A549 (cell line): ENCODE measurements around the gene ARFGEF3.

Experiments
- HEYL ChIP-seq: fragments of 250-450 bp; sonication (Bioruptor Pico); IDR thresholded peaks from 2 replicates; pipeline ENCODE4 v1.8.0; 2021; ENCODE audit warnings: mild to moderate bottlenecking, moderate library complexity
- HOXA7 ChIP-seq: fragments of 250-450 bp; sonication (Bioruptor Pico); IDR thresholded peaks from 2 replicates; pipeline ENCODE4 v1.5.0; 2020; ENCODE audit warnings: mild to moderate bottlenecking, moderate library complexity
- POLR2A ChIP-seq: IDR thresholded peaks from 2 replicates; pipeline ENCODE4 v1.6.1; 2012; ENCODE audit warnings: mild to moderate bottlenecking, low read length
- RAD21 ChIP-seq, 2 experiments: fragments of >200 bp in 1 of 2; sonication (Bioruptor Twin) in 1 of 2; formaldehyde crosslinking in 1 of 2; IDR thresholded peaks in 1 of 2; conservative IDR thresholded peaks in 1 of 2; 2 replicates in 1 of 2; 3 replicates in 1 of 2; pipeline ENCODE4 v1.6.1; 2012 to 2018; ENCODE audit warnings: inconsistent platforms in 1 of 2
- TF ChIP-seq, protein P1 (sequence below): fragments of >200 bp; sonication (Bioruptor Twin); formaldehyde crosslinking; IDR thresholded peaks from 3 replicates; pipeline ENCODE4 v1.5.1; 2016
- TF ChIP-seq, protein P2 (sequence below): fragments of 250-450 bp; sonication (Bioruptor Pico); IDR thresholded peaks from 2 replicates; pipeline ENCODE4 v1.5.0; 2021; ENCODE audit warnings: mild to moderate bottlenecking, moderate library complexity, borderline replicate concordance
- TF ChIP-seq, protein P3 (sequence below): fragments of 450-650 bp; IDR thresholded peaks from 2 replicates; pipeline ENCODE4 v1.6.1; 2014; ENCODE audit warnings: antibody characterized with exemption
- TF ChIP-seq, protein P4 (sequence below): IDR thresholded peaks from 2 replicates; pipeline ENCODE4 v1.6.1; 2012

DNA sequence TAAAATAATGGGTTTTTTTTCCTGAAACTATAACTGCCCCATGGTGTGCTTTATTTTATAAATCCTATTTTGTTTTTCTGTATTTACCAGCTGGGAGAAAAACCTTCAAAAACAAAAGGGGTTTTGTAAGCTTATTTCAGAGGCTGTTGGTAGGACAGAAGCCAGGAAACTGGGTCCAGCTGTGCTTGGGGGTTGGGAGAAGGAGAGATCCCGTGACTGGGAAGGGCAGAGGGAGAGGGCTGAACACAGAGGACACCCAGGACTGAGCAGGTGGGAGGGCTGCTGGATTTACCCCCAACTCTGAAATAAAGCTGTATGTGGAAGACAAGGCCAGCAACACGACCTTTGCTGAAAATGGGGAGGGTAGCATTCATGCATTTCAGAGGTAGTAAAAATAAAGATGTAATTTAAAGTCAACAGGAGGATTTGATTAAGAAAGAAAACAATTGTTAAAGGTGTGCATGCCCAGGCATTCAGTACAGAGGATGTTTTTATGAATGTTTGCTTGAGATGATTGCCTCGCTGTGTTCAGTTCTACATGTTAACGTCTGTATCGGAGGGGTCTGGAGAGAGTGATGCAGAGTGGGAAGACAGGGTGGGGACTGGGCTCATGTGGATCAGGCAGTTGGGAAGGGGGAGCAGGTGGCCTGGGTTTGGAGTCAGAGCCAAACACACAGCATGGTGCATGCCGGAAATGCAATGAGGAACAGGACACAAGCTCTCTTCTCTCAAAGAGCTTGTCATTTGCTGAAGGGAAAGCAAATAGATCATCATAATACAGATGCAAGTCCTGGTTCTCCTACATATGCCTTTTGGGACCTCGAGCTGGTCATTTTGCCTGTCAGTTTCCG lies 21.4 kb downstream of the ARFGEF3 start:
- TF ChIP-seq, protein P1, sequence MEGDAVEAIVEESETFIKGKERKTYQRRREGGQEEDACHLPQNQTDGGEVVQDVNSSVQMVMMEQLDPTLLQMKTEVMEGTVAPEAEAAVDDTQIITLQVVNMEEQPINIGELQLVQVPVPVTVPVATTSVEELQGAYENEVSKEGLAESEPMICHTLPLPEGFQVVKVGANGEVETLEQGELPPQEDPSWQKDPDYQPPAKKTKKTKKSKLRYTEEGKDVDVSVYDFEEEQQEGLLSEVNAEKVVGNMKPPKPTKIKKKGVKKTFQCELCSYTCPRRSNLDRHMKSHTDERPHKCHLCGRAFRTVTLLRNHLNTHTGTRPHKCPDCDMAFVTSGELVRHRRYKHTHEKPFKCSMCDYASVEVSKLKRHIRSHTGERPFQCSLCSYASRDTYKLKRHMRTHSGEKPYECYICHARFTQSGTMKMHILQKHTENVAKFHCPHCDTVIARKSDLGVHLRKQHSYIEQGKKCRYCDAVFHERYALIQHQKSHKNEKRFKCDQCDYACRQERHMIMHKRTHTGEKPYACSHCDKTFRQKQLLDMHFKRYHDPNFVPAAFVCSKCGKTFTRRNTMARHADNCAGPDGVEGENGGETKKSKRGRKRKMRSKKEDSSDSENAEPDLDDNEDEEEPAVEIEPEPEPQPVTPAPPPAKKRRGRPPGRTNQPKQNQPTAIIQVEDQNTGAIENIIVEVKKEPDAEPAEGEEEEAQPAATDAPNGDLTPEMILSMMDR, result no peak
- TF ChIP-seq RAD21 (conservative IDR thresholded peaks at IDR 0.05 in 1 of 2, IDR thresholded peaks at IDR 0.05 in 1 of 2) (no peak), HOXA7 (CRISPR knock-in tag) (no peak), POLR2A (no peak), HEYL (no peak)
- TF ChIP-seq, protein P2, sequence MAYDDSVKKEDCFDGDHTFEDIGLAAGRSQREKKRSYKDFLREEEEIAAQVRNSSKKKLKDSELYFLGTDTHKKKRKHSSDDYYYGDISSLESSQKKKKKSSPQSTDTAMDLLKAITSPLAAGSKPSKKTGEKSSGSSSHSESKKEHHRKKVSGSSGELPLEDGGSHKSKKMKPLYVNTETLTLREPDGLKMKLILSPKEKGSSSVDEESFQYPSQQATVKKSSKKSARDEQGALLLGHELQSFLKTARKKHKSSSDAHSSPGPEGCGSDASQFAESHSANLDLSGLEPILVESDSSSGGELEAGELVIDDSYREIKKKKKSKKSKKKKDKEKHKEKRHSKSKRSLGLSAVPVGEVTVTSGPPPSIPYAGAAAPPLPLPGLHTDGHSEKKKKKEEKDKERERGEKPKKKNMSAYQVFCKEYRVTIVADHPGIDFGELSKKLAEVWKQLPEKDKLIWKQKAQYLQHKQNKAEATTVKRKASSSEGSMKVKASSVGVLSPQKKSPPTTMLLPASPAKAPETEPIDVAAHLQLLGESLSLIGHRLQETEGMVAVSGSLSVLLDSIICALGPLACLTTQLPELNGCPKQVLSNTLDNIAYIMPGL (CRISPR knock-in tag), result no peak
- TF ChIP-seq, protein P3, sequence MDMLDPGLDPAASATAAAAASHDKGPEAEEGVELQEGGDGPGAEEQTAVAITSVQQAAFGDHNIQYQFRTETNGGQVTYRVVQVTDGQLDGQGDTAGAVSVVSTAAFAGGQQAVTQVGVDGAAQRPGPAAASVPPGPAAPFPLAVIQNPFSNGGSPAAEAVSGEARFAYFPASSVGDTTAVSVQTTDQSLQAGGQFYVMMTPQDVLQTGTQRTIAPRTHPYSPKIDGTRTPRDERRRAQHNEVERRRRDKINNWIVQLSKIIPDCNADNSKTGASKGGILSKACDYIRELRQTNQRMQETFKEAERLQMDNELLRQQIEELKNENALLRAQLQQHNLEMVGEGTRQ, result no peak
- TF ChIP-seq, protein P4, sequence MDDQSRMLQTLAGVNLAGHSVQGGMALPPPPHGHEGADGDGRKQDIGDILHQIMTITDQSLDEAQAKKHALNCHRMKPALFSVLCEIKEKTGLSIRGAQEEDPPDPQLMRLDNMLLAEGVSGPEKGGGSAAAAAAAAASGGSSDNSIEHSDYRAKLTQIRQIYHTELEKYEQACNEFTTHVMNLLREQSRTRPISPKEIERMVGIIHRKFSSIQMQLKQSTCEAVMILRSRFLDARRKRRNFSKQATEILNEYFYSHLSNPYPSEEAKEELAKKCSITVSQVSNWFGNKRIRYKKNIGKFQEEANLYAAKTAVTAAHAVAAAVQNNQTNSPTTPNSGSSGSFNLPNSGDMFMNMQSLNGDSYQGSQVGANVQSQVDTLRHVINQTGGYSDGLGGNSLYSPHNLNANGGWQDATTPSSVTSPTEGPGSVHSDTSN, result no peak
